Measurements from ENCODE around the gene BCLAF3.

The BCLAF3 gene

GRCh38 chrX:19990556-19991349 lies at the start of gene BCLAF3:
Gene BCLAF3, minus strand, starts transcription at chrX:19991061. Its CDS starts 20,797 bp downstream, at chrX:19970264.
- peak; percentile 85 for DNase-seq

GRCh38 chrX:20038966-20039365 lies 48.1 kb upstream of the BCLAF3 start:
- DNase-seq = no peak

- no peak for DNase-seq
These were observed 46.3 kb upstream of the BCLAF3 start for GRCh38 chrX:20037186-20037585.

- DNase-seq = no peak
These were observed 41.3 kb upstream of the BCLAF3 start for GRCh38 chrX:20032201-20032600.

GRCh38 chrX:20029728-20030127 lies 38.9 kb upstream of the BCLAF3 start:
- DNase-seq = no peak

- no peak for DNase-seq
These were observed 37.7 kb upstream of the BCLAF3 start for GRCh38 chrX:20028588-20028987.

GRCh38 chrX:20026278-20026677 lies 35.4 kb upstream of the BCLAF3 start:
- peak; percentile 71 for DNase-seq

- DNase-seq = no peak
These were observed 29.0 kb upstream of the BCLAF3 start for GRCh38 chrX:20019672-20020365.

- DNase-seq = no peak
These were observed 25.7 kb upstream of the BCLAF3 start for GRCh38 chrX:20016616-20016945.

GRCh38 chrX:20015945-20016615 lies 25.2 kb upstream of the BCLAF3 start:
- peak; percentile 93 for DNase-seq

GRCh38 chrX:20015422-20015821 lies 24.6 kb upstream of the BCLAF3 start:
- peak; percentile 23 for DNase-seq

- no peak for DNase-seq
These were observed 20.7 kb upstream of the BCLAF3 start for GRCh38 chrX:20011608-20012007.

- no peak for DNase-seq
These were observed 17.2 kb upstream of the BCLAF3 start for GRCh38 chrX:20007962-20008622.

- DNase-seq = no peak
These were observed 15.0 kb upstream of the BCLAF3 start for GRCh38 chrX:20005883-20006282.

GRCh38 chrX:20001588-20001987 lies 10.7 kb upstream of the BCLAF3 start:
- no peak for DNase-seq

GRCh38 chrX:19991350-19991718 lies 473 bp upstream of the BCLAF3 start:
- no peak for DNase-seq

- DNase-seq = no peak
These were observed 708 bp downstream of the BCLAF3 start for GRCh38 chrX:19990151-19990555.

GRCh38 chrX:19987856-19988255 lies 3.0 kb downstream of the BCLAF3 start:
- DNase-seq = no peak

GRCh38 chrX:19986531-19986930 lies 4.3 kb downstream of the BCLAF3 start:
- DNase-seq = no peak

GRCh38 chrX:19981947-19982346 lies 8.9 kb downstream of the BCLAF3 start:
- DNase-seq = no peak

- DNase-seq = no peak
These were observed 15.0 kb downstream of the BCLAF3 start for GRCh38 chrX:19975845-19976244.

- DNase-seq = no peak
These were observed 17.9 kb downstream of the BCLAF3 start for GRCh38 chrX:19972984-19973383.

- no peak for DNase-seq
These were observed 22.6 kb downstream of the BCLAF3 start for GRCh38 chrX:19968276-19968675.

All from fibroblast of upper back skin (primary cell).